Hematopoietic multipotent progenitor cell (in vitro differentiated cells): ENCODE results near the gene LMLN. TPM values are rescaled to one million over a fixed set of nuclear protein-coding genes. Genes with fewer than 3 reads are reported as not detected.
"Not testable (repeated sequence)": the region's sequence is repeated elsewhere in the genome, so short reads cannot be mapped to it uniquely, and the experiment has no call there.

Experiments
- DNase-seq, 3 donors: peaks; one replicate each; pipeline ENCODE4 v3.0.0-alpha.2; 2011 to 2015; ENCODE audit warnings: low read depth in 2 of 3, low spot score in 2 of 3
- total RNA-seq: library from RNA; depleted of rRNA; stranded (reverse); fragments of >200 nt; gene quantifications from one replicate; pipeline ENCODE4 v1.2.3, GENCODE V29; 2012

The LMLN gene
- total RNA-seq, 1 donor, result 4.3 TPM

GRCh38 chr3:197956626-197956988, 3.4 kb upstream of the LMLN start:
- no peak for DNase-seq

DNA sequence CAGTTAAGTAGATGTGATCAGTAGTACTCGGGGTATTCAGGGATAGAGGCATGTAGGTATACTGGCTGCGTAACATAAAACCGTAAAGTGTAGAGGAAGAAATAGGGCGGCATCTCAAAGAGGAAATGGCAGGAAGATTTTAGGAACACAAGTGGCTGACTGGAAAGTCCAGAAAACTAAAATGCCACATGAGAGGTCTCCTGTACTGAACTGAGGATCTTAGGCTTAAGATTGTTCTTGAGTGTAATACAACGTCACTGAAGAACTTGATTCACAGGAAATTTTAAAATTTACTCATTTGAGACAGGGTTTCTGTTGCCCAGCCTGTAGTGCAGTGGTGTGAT, 2.3 kb upstream of the LMLN start:
- no peak for DNase-seq

- no peak for DNase-seq
Measured at GRCh38 chr3:197958346-197958745, 1.7 kb upstream of the LMLN start.

- DNase-seq, result not testable (repeated sequence)
Measured at GRCh38 chr3:197958848-197959247, 1.2 kb upstream of the LMLN start.

GRCh38 chr3:197959500-197959890, 522 bp upstream of the LMLN start:
- no peak for DNase-seq

DNA sequence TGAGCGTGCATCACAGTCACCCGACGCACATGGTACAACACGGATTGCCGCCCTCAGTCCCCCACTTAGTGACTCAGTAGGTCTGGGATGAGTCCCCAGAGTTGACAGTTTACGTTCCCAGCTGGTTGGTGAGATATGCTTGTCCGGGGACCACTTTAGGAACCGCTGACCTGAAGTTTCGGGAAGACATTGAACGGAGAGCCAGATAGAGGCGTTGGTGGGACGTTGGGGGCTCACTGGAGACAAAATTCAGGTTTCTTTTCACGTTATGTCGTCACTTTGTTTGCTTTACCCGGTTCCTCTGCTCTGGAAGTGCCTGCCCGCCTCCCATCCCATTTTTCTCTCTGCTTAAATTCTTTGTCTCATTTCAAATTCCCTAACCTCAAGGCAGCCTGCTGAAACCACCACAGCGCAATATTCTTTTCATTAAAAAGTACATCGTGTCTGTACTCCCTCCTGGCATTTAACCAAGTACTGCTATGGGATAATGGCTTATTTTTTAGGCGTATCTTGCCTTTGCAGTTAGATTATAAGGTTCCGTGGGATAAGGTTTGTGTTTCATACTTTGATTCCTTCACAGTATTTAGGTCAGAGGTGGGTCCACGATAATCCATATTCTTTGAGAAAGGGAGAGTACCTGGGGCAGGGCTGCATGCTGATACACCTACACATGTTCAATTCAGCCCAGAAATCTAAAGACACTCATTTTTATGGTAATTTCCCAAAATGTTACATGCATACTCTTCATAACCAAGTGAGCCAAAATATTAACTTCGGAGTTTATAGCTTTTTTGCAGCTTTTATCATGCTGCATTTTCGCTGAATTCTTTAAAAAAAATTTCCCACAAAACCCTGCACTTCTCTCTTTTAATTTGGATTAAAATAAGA, 921 bp downstream of the LMLN start:
- no peak for DNase-seq

GRCh38 chr3:197961582-197961945, 1.5 kb downstream of the LMLN start:
- DNase-seq, result peak in 1 of 3 donors; percentile 30

GRCh38 chr3:197963019-197963637, 3.1 kb downstream of the LMLN start:
- DNase-seq, result no peak

DNA sequence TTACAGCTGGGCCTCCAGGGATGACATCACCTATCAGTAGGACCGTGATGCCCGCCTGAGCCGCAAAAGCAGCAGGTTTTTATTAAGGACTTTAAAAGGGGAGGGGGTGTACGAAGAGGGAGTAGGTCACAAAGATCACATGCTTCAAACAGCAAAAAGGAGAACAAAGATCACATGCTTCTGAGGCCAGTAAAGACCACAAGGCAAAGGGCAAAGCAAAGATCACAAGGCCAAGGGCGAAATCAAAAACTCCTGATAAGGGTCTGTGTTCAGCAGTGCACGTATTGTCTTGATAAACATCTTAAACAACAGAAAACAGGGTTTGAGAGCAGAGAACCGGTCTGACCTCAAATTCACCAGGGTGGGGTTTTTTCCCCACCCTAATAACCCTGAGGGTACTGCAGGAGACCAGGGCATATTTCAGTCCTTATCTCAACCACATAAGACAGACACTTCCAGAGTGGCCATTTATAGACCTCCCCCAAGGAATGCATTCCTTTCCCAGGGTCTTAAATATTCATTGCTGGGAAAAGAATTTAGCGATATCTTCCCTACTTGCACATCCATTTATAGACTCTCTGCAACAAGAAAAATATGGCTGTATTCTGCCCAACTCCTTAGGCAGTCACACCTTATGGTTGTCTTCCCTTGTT, 7.4 kb downstream of the LMLN start:
- DNase-seq, result peak in 1 of 3 donors; percentile 24

DNA sequence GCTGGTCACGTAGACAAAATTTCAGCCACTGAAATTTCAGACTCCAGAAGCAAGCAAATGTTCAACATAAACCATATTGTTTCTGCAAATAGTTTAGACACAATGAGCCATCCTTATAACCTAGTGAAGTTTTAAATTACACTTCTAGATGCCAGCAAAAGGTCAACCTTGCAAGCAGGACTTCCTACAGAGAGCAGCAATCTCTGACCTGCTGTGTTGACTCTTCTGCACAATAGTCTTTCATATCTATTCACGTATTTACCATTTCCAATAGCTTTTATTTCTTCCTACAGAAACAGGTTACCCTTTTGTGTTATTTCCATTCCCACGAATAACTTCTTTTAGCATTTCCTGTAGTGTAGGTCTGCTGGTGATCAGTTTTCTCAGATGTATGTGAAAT, 10.6 kb downstream of the LMLN start:
- DNase-seq, result no peak

- DNase-seq, result no peak
Measured at GRCh38 chr3:197974016-197974415, 14.0 kb downstream of the LMLN start.

- DNase-seq, result no peak
Measured at GRCh38 chr3:197975311-197975710, 15.3 kb downstream of the LMLN start.

- no peak for DNase-seq
Measured at GRCh38 chr3:197983076-197983475, 23.1 kb downstream of the LMLN start.

- DNase-seq, result no peak
Measured at GRCh38 chr3:197989651-197990050, 29.6 kb downstream of the LMLN start.

DNA sequence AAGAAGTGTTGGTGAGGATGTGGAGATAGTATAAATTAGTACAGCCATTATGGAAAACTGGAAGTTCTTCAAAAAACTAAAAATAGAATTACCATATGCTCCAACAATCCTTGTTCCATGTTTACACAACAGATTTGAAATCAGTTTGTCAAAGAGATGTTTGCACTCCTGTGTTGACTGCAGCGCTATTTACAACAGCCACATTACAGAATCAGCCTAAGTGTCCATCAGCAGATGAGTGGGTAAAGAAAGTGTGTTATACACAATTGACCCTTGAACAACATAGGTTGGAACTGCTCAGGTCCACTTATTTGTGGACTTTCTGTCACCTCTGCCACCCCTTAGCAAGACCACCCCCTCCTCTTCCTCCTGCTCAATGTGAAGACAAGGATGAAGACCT, 34.7 kb downstream of the LMLN start:
- no peak for DNase-seq

- no peak for DNase-seq
Measured at GRCh38 chr3:197996855-197997254, 36.8 kb downstream of the LMLN start.

- no peak for DNase-seq
Measured at GRCh38 chr3:197997936-197998335, 37.9 kb downstream of the LMLN start.

DNA sequence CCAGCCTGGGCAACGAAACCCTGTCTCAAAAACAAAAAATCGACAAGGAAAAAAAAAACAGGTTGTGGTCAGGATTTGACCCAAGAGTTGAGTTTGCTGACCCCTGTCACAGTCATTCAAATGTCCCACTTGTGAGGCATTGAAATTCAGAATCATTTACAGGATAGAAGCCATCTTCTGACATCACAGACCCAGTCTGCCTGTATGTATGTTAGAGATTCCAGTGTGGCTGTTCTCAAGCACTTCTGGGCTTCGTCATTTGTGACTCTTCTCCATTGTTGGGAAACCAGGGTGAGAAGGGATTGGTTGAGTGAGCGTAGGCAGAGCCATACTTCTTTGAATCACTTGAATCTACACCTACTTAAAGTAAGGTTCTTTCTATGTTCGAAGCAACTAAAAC, 57.1 kb downstream of the LMLN start:
- DNase-seq, result no peak

DNA sequence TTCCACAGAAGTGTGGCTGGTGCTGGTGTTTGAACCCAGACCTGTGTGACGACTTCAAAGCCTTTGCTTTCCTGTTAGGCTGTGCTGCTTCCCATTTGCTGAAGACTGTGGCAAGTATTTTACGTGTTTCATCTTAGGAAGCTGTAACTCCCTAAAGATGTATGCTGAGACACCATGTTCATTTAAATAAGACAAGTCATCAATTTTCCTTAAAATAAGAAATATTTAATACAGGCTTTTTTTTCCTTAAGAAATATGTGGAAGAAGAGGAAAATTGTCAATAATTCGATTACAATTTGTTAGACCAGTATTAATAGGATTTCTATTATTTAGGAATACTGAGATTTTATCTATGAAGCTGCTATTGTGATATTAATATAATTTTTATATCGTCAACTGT, 58.4 kb downstream of the LMLN start:
- DNase-seq, result no peak

- no peak for DNase-seq
Measured at GRCh38 chr3:198019115-198019514, 59.1 kb downstream of the LMLN start.

GRCh38 chr3:198021320-198021719, 61.3 kb downstream of the LMLN start:
- DNase-seq, result no peak

DNA sequence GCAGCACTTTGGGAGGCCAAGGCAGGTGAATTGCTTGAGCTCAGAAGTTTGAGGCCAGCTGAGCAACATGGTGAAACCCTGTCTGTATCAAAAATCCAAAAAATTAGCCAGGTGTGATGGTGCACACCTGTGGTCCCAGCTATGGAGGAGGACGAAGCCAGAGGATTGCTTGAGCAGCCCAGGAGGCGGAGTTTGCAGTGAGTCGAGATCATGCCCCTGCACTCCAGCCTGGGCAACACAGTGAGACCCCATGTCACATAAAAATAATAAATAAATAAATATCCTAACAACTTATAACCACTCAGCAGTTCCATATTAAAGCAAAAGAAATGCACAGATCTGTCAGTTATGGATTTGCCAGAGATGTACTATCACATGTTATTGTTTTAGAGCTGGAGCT, 62.6 kb downstream of the LMLN start:
- DNase-seq, result no peak
